H1 (cell line): ENCODE data around the gene SFR1. TPM values are rescaled to one million over a fixed set of nuclear protein-coding genes. Genes with fewer than 3 reads are reported as not detected.

Source experiments
- CTCF ChIA-PET: fragments of 300-600 bp; sonication (Branson Sonifier 250); formaldehyde crosslinking; loops from one replicate; lab custom pipeline; 2021; ENCODE audit not compliant: partially characterized antibody; lab: Charles Lee
- POLR2A ChIA-PET: fragments of 300-600 bp; sonication (Branson Sonifier 250); formaldehyde crosslinking; loops from one replicate; lab custom pipeline; 2021; ENCODE audit warnings: inconsistent platforms; ENCODE audit not compliant: partially characterized antibody; lab: Charles Lee
- DNase-seq, 2 experiments: peaks; one replicate each; pipeline versions ENCODE4 v3.0.0 to v3.0.0-alpha.2; 2010 to 2022; ENCODE audit warnings: low spot score in 2 of 2, low read depth in 1 of 2, mixed read lengths in 1 of 2
- FAIRE-seq: peaks from 2 replicates; lab custom pipeline; 2011; peaks lifted over from hg19 to GRCh38; lab: Jason Lieb, UNC
- H2AFZ ChIP-seq: 2 replicates; pipeline ENCODE4 v1.8.1; 2012; ENCODE audit warnings: low read length, inconsistent platforms
- H2AK5ac ChIP-seq: 2 replicates; pipeline ENCODE4 v1.6.1; 2013; ENCODE audit warnings: low read depth, low read length
- H2BK120ac ChIP-seq: replicated peaks from 2 replicates; pipeline ENCODE3; 2013; ENCODE audit warnings: low read depth, low read length, inconsistent platforms
- H2BK12ac ChIP-seq: 2 replicates; pipeline ENCODE4 v1.6.1; 2013; ENCODE audit warnings: low read depth, low read length
- H2BK15ac ChIP-seq: 2 replicates; pipeline ENCODE4 v1.6.1; 2013; ENCODE audit warnings: low read length
- H2BK20ac ChIP-seq: 2 replicates; pipeline ENCODE4 v1.6.1; 2013; ENCODE audit warnings: low read length
- H2BK5ac ChIP-seq: 2 replicates; pipeline ENCODE4 v1.6.1; 2013; ENCODE audit warnings: low read depth, low read length
- H3K14ac ChIP-seq: 2 replicates; pipeline ENCODE4 v1.6.1; 2013; ENCODE audit warnings: inconsistent platforms; ENCODE audit not compliant: insufficient read length
- H3K18ac ChIP-seq: 2 replicates; pipeline ENCODE4 v1.6.1; 2013; ENCODE audit warnings: low read length; ENCODE audit errors: extremely low read depth
- H3K23ac ChIP-seq: 2 replicates; pipeline ENCODE4 v1.6.1; 2013; ENCODE audit warnings: inconsistent platforms; ENCODE audit not compliant: insufficient read length
- H3K23me2 ChIP-seq: 2 replicates; pipeline ENCODE4 v1.6.1; 2013; ENCODE audit warnings: low read depth, low read length
- H3K27ac ChIP-seq: 2 replicates; pipeline ENCODE4 v1.6.1; 2011; ENCODE audit warnings: low read depth, low read length, inconsistent platforms
- H3K27me3 ChIP-seq, 4 experiments: replicated peaks in 1 of 4; 1 replicate in 1 of 4; 2 replicates in 3 of 4; pipeline versions ENCODE4 v1.6.1 to v1.8.1; 2011 to 2013; ENCODE audit warnings: low read length in 3 of 4, mild to moderate bottlenecking in 3 of 4, inconsistent platforms in 2 of 4, mixed read lengths in 2 of 4, moderate library complexity in 1 of 4; ENCODE audit not compliant: control insufficient read depth in 3 of 4, insufficient read depth in 3 of 4; ENCODE audit errors: extremely low read depth in 1 of 4
- H3K36me3 ChIP-seq, 4 experiments: 2 replicates each; pipeline versions ENCODE4 v1.6.1 to v1.8.1; 2011 to 2013; ENCODE audit warnings: mild to moderate bottlenecking in 4 of 4, low read length in 3 of 4, moderate library complexity in 2 of 4, control low read depth in 1 of 4, inconsistent platforms in 1 of 4; ENCODE audit not compliant: insufficient read depth in 4 of 4, control insufficient read depth in 2 of 4
- H3K4ac ChIP-seq: replicated peaks from 2 replicates; pipeline ENCODE3; 2013; ENCODE audit warnings: low read length, low read depth, mixed read lengths, inconsistent platforms; ENCODE audit not compliant: insufficient read length
- H3K4me1 ChIP-seq, 4 experiments: replicated peaks in 1 of 4; 1 replicate in 1 of 4; 2 replicates in 3 of 4; pipeline versions ENCODE4 v1.6.1 to v1.8.1; 2011 to 2013; ENCODE audit warnings: low read length in 3 of 4, inconsistent platforms in 2 of 4, mixed read lengths in 1 of 4; ENCODE audit not compliant: insufficient read depth in 4 of 4, control insufficient read depth in 3 of 4
- H3K4me2 ChIP-seq, 2 experiments: 2 replicates each; pipeline versions ENCODE4 v1.6.1 to v1.8.1; 2011 to 2013; ENCODE audit warnings: low read depth in 2 of 2, low read length in 2 of 2, control low read depth in 1 of 2, inconsistent platforms in 1 of 2, mild to moderate bottlenecking in 1 of 2; ENCODE audit not compliant: insufficient read depth in 1 of 2
- H3K4me3 ChIP-seq, 4 experiments: fragments of 200-600, 300-600 bp in 1 of 4; sonication (generic), shearing (Covaris generic), sonication (Bioruptor Twin) in 1 of 4; 2 replicates each; pipeline versions ENCODE4 v1.5.1 to v1.8.1; 2011 to 2016; ENCODE audit warnings: low read length in 4 of 4, low read depth in 3 of 4, control low read depth in 2 of 4, inconsistent platforms in 2 of 4, mild to moderate bottlenecking in 2 of 4, mixed read lengths in 1 of 4, moderate library complexity in 1 of 4; ENCODE audit not compliant: insufficient read depth in 2 of 4; ENCODE audit errors: extremely low read depth in 1 of 4
- H3K56ac ChIP-seq: replicated peaks from 2 replicates; pipeline ENCODE3; 2013; ENCODE audit warnings: low read depth, mild to moderate bottlenecking, mixed read lengths, low read length, inconsistent platforms; ENCODE audit not compliant: insufficient read length
- H3K79me1 ChIP-seq: 2 replicates; pipeline ENCODE4 v1.6.1; 2013; ENCODE audit warnings: low read depth, low read length, control low read depth
- H3K79me2 ChIP-seq, 2 experiments: 2 replicates each; pipeline versions ENCODE4 v1.6.1 to v1.8.1; 2012 to 2013; ENCODE audit warnings: low read length in 2 of 2, mild to moderate bottlenecking in 2 of 2, inconsistent platforms in 1 of 2; ENCODE audit not compliant: insufficient read depth in 2 of 2, control insufficient read depth in 1 of 2
- H3K9ac ChIP-seq, 4 experiments: replicated peaks in 1 of 4; 1 replicate in 1 of 4; 2 replicates in 3 of 4; pipeline versions ENCODE4 v1.6.1 to v1.8.1; 2011 to 2013; ENCODE audit warnings: low read depth in 3 of 4, low read length in 3 of 4, control low read depth in 2 of 4, mild to moderate bottlenecking in 2 of 4, moderate library complexity in 2 of 4, inconsistent platforms in 1 of 4; ENCODE audit errors: extremely low read depth in 1 of 4
- H3K9me3 ChIP-seq, 2 experiments: 2 replicates each; pipeline versions ENCODE4 v1.6.1 to v1.8.1; 2012 to 2013; ENCODE audit warnings: mild to moderate bottlenecking in 2 of 2, moderate library complexity in 2 of 2, control low read depth in 1 of 2, inconsistent platforms in 1 of 2, low read depth in 1 of 2, low read length in 1 of 2, mixed read lengths in 1 of 2; ENCODE audit not compliant: insufficient read depth in 2 of 2
- H4K20me1 ChIP-seq, 2 experiments: replicated peaks in 1 of 2; 2 replicates each; pipeline versions ENCODE3 to v1.8.1; 2011 to 2013; ENCODE audit warnings: inconsistent platforms in 2 of 2, low read length in 2 of 2, mild to moderate bottlenecking in 1 of 2; ENCODE audit not compliant: insufficient read depth in 2 of 2, control insufficient read depth in 1 of 2
- H4K5ac ChIP-seq: 2 replicates; pipeline ENCODE4 v1.6.1; 2013; ENCODE audit warnings: low read length, low read depth, mixed read lengths, inconsistent platforms; ENCODE audit not compliant: insufficient read length
- H4K8ac ChIP-seq: 2 replicates; pipeline ENCODE4 v1.8.0; 2013; ENCODE audit warnings: mild to moderate bottlenecking, moderate library complexity, low read length, inconsistent platforms; ENCODE audit not compliant: insufficient read depth; ENCODE audit errors: extremely low read depth
- H4K91ac ChIP-seq: replicated peaks from 2 replicates; pipeline ENCODE3; 2013; ENCODE audit warnings: low read length, mixed read lengths, inconsistent platforms; ENCODE audit not compliant: insufficient read length
- ATF2 ChIP-seq: IDR thresholded peaks from 2 replicates; pipeline ENCODE4 v1.6.1; 2012; ENCODE audit warnings: low read length, inconsistent platforms
- ATF3 ChIP-seq: IDR thresholded peaks from 2 replicates; pipeline ENCODE4 v1.6.1; 2011; ENCODE audit warnings: low read depth, mild to moderate bottlenecking, low read length; ENCODE audit not compliant: insufficient read depth
- CEBPB ChIP-seq: IDR thresholded peaks from 2 replicates; pipeline ENCODE4 v1.6.1; 2012; ENCODE audit warnings: low read depth, low read length
- EZH2 ChIP-seq: fragments of 200-600 bp; sonication (generic); IDR thresholded peaks from 2 replicates; pipeline ENCODE4 v1.7.1; 2012; ENCODE audit warnings: low read depth, mild to moderate bottlenecking, moderate library complexity, low read length, inconsistent platforms; ENCODE audit not compliant: severe bottlenecking
- POU5F1 ChIP-seq: IDR thresholded peaks from 2 replicates; pipeline ENCODE4 v1.6.1; 2011; ENCODE audit warnings: low read depth, mild to moderate bottlenecking, low read length, moderate library complexity
- SUZ12 ChIP-seq: fragments of 200-600 bp; sonication (generic); IDR thresholded peaks from 2 replicates; pipeline ENCODE4 v1.6.1; 2012; ENCODE audit warnings: mild to moderate bottlenecking, inconsistent platforms, low read length, moderate library complexity, mixed read lengths
- WGBS, 2 experiments: shearing (Covaris generic) in 1 of 2; methylation state at CpG; one replicate each; pipeline versions ENCODE4 v1.1.6 to v1.1.7; 2013 to 2015; ENCODE audit warnings: low lambda C conversion rate in 2 of 2, mixed read lengths in 2 of 2, inconsistent platforms in 1 of 2, low coverage in 1 of 2, missing lambda C conversion rate in 1 of 2; ENCODE audit not compliant: insufficient replicate concordance in 2 of 2, insufficient coverage in 1 of 2, insufficient read length in 1 of 2; ENCODE audit errors: extremely low coverage in 1 of 2, missing lambda C conversion rate in 1 of 2; 5-methylcytosine and 5-hydroxymethylcytosine counted together
- polyA plus RNA-seq, 7 experiments: library from polyadenylated mRNA; depleted of rRNA in 3 of 7; stranded (reverse) in 5 of 7; unstranded in 2 of 7; fragments of >200 nt in 5 of 7; fragments of 200-250 nt in 2 of 7; gene quantifications; 1 replicate in 5 of 7; 2 replicates in 1 of 7; 4 replicates in 1 of 7; pipeline versions ENCODE4 v1.2.1 to v1.2.3, GENCODE V29; 2011 to 2013; ENCODE audit warnings: missing spikeins in 2 of 7, mixed read lengths in 2 of 7
- total RNA-seq: library from RNA; stranded (reverse); fragmentation: NEBNext Ultra II Directional; extraction: Animal tissue kit (Norgen Biotek cat#: 25700); gene quantifications from 2 replicates; pipeline ENCODE4 v1.2.1, GENCODE V29; 2021

SFR1 gene
- total and polyA plus RNA-seq, 2 of the 8 experiments (the other 6 are each of a cell fraction or from before 2014, with no cell fraction given) = 3.4 to 7.7 TPM

- H3K36me3 ChIP-seq = no peaks in the 10 kb centered on the region
- no peak overlapping the region for H4K91ac ChIP-seq
- no peak overlapping the region for H3K4ac ChIP-seq
- H2BK15ac ChIP-seq = peak overlapping the region; percentile 51
- no peaks in the 10 kb centered on the region for H3K9me3 ChIP-seq
- no peak overlapping the region for H3K14ac ChIP-seq
- H3K27me3 ChIP-seq = no peaks in the 10 kb centered on the region
- no peak overlapping the region for H2AFZ ChIP-seq
- H3K23ac ChIP-seq = no peak overlapping the region
- no peak overlapping the region for H3K56ac ChIP-seq
- POLR2A ChIA-PET = no interaction called here
- peak overlapping the region; percentile 45; the same call in 1 of the 2 replicates for H2BK12ac ChIP-seq
- H4K5ac ChIP-seq = no peak overlapping the region
- H3K79me2 ChIP-seq = no peaks in the 10 kb centered on the region
- no peaks in the 10 kb centered on the region for H3K79me1 ChIP-seq
- H3K4me1 ChIP-seq = peaks cover 5 to 10% (median 7%) of the 10 kb centered on the region in 4 experiments
- no peak overlapping the region for H2BK5ac ChIP-seq
- H3K4me3 ChIP-seq = no peak overlapping the region
- no peaks in the 10 kb centered on the region for H4K20me1 ChIP-seq
- H2BK120ac ChIP-seq = no peak overlapping the region
- CTCF ChIA-PET = no interaction called here
- DNase-seq (peak in 1 of 2 experiments; percentile 26), FAIRE-seq (no peak)
- H4K8ac ChIP-seq = no peak overlapping the region
- WGBS, 2 experiments = 89% methylated on average over 6 of the region's 6 CpGs; no CpG with 5 or more reads in 1 of the 2 experiments
- no peaks in the 10 kb centered on the region for H3K23me2 ChIP-seq
- H2BK20ac ChIP-seq = peak overlapping the region; percentile 69; the same call in 1 of the 2 replicates
- TF ChIP-seq ATF2 = no peak
- peak; percentile 38; the same call in 1 of the 2 replicates for TF ChIP-seq ATF3
- TF ChIP-seq POU5F1 = no peak
- no peak for TF ChIP-seq SUZ12
- TF ChIP-seq EZH2 = no peak
- TF ChIP-seq CEBPB = peak; percentile 57; the same call in 1 of the 2 replicates
- H3K9ac ChIP-seq = no peak overlapping the region
- no peak overlapping the region for H3K27ac ChIP-seq
- no peak overlapping the region for H3K4me2 ChIP-seq
- H3K18ac ChIP-seq = no peak overlapping the region; the same call in 1 of the 2 replicates
- peak overlapping the region; percentile 57; the same call in 1 of the 2 replicates for H2AK5ac ChIP-seq
Measured at GRCh38 chr10:104074505-104074904, 47.5 kb upstream of the SFR1 start.
